HL-60 (cell line): Measurements from ENCODE around the gene NUDCD3.

Experiments used
- GABPA ChIP-seq: IDR thresholded peaks from 2 replicates; pipeline ENCODE4 v1.6.1; 2012; ENCODE audit warnings: low read depth
- POLR2AphosphoS5 ChIP-seq: IDR thresholded peaks from 2 replicates; pipeline ENCODE4 v1.6.1; 2012; ENCODE audit warnings: low read depth
- REST ChIP-seq: IDR thresholded peaks from 2 replicates; pipeline ENCODE4 v1.6.1; 2012; ENCODE audit warnings: low read depth; ENCODE audit not compliant: insufficient replicate concordance
- SPI1 ChIP-seq: IDR thresholded peaks from 2 replicates; pipeline ENCODE4 v1.6.1; 2012; ENCODE audit warnings: low read depth, mild to moderate bottlenecking, borderline replicate concordance
- TF ChIP-seq, protein P1 (sequence below): IDR thresholded peaks from one replicate; pipeline ENCODE4 v1.5.1; 2011; ENCODE audit warnings: low read length, control low read depth, inconsistent platforms; ENCODE audit not compliant: insufficient read depth

DNA sequence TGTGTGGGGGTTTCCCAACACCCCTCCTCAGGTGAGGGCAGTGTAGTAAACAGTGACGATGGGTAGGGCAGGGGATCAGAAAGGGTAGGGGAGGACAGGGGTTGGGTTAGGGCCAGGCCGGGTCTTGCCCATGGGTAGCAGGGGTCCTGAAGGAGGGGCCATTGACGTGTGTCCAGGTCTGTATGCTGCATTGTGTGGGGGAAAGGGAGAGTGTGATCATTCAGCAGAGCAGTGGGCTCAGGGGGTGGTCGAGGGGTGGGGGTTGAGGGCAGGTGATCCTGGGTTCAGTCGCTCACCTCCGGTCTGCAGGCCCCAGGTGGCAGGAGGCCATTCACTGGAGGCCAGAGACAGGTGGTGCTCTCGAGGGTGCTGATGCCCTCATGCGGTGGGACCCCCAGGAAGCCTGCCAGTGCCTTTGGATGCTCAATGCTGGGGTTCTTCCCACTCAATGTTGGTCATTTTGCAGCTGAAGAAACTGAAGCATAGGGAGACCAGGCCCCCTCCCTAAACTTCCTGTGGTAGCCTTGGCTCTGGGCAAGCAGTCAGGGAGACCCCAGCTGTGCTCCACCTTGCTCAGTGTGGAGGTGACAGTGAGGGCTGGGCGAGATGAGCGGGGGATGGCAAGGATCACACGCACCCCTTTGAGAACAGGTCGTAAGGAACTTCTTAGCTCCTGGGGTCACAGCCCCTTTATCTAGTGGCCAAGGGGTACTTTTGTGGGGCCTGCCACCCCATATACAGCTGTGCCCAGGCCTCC, 116.3 kb downstream of the NUDCD3 start:
- TF ChIP-seq, protein P1, sequence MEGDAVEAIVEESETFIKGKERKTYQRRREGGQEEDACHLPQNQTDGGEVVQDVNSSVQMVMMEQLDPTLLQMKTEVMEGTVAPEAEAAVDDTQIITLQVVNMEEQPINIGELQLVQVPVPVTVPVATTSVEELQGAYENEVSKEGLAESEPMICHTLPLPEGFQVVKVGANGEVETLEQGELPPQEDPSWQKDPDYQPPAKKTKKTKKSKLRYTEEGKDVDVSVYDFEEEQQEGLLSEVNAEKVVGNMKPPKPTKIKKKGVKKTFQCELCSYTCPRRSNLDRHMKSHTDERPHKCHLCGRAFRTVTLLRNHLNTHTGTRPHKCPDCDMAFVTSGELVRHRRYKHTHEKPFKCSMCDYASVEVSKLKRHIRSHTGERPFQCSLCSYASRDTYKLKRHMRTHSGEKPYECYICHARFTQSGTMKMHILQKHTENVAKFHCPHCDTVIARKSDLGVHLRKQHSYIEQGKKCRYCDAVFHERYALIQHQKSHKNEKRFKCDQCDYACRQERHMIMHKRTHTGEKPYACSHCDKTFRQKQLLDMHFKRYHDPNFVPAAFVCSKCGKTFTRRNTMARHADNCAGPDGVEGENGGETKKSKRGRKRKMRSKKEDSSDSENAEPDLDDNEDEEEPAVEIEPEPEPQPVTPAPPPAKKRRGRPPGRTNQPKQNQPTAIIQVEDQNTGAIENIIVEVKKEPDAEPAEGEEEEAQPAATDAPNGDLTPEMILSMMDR = no peak
- TF ChIP-seq REST = no peak
- no peak for TF ChIP-seq POLR2AphosphoS5
- TF ChIP-seq GABPA = no peak
- TF ChIP-seq SPI1 = no peak
